Mesothelial cell of epicardium (in vitro differentiated cells): ENCODE results near the gene ENO1. TPM values are rescaled to one million over a fixed set of nuclear protein-coding genes. Genes with fewer than 3 reads are reported as not detected.
"Not testable (repeated sequence)": the region's sequence is repeated elsewhere in the genome, so short reads cannot be mapped to it uniquely, and the experiment has no call there.

Experiments used
- DNase-seq, 2 experiments: peaks; one replicate each; pipeline ENCODE4 v3.0.0; 2021; ENCODE audit warnings: low spot score in 2 of 2; ENCODE audit not compliant: unreplicated experiment in 2 of 2
- H3K27ac Mint-ChIP-seq: 2 replicates; pipeline ENCODE4 v1.8.0; 2021; ENCODE audit warnings: mixed read lengths
- H3K27me3 Mint-ChIP-seq: 2 replicates; pipeline ENCODE4 v1.8.0; 2021; ENCODE audit warnings: low read depth, mixed read lengths
- H3K36me3 Mint-ChIP-seq: 2 replicates; pipeline ENCODE4 v1.8.0; 2021; ENCODE audit warnings: mixed read lengths
- H3K4me1 Mint-ChIP-seq: 2 replicates; pipeline ENCODE4 v1.8.0; 2021; ENCODE audit warnings: mixed read lengths
- H3K4me3 Mint-ChIP-seq: 2 replicates; pipeline ENCODE4 v1.8.0; 2021; ENCODE audit warnings: mild to moderate bottlenecking, moderate library complexity, mixed read lengths
- H3K9me3 Mint-ChIP-seq: 2 replicates; pipeline ENCODE4 v1.8.0; 2021; ENCODE audit warnings: mixed read lengths
- CTCF ChIP-seq: fragments of 200-600 bp; sonication (generic); IDR thresholded peaks from one replicate; pipeline ENCODE4 v1.5.0; 2021; ENCODE audit warnings: antibody characterized with exemption; ENCODE audit not compliant: unreplicated experiment
- total RNA-seq: library from RNA; stranded (reverse); gene quantifications from 3 replicates; pipeline ENCODE4 v1.2.1, GENCODE V29; 2021

Gene ENO1
- total RNA-seq, 1 donor from 2014 or later, result 1,030 TPM

- peaks cover 19% of the 10 kb centered on the region for H3K4me1 Mint-ChIP-seq
- H3K36me3 Mint-ChIP-seq, result no peaks in the 10 kb centered on the region
- peak overlapping the region; percentile 92 for H3K27ac Mint-ChIP-seq
- no peaks in the 10 kb centered on the region for H3K27me3 Mint-ChIP-seq
- no peak for DNase-seq
- H3K4me3 Mint-ChIP-seq, result peak overlapping the region; percentile 20
- H3K9me3 Mint-ChIP-seq, result no peaks in the 10 kb centered on the region
- no peak for TF ChIP-seq CTCF
These were observed 11.7 kb upstream of the ENO1 start for GRCh38 chr1:8889925-8890785.

- peaks cover 18% of the 10 kb centered on the region for H3K4me1 Mint-ChIP-seq
- TF ChIP-seq CTCF, result no peak
- H3K4me3 Mint-ChIP-seq, result no peak overlapping the region
- H3K36me3 Mint-ChIP-seq, result no peaks in the 10 kb centered on the region
- peak overlapping the region; percentile 86 for H3K27ac Mint-ChIP-seq
- no peaks in the 10 kb centered on the region for H3K9me3 Mint-ChIP-seq
- H3K27me3 Mint-ChIP-seq, result no peaks in the 10 kb centered on the region
- no peak for DNase-seq
These were observed 10.8 kb upstream of the ENO1 start for GRCh38 chr1:8889103-8889846.

- H3K9me3 Mint-ChIP-seq, result no peaks in the 10 kb centered on the region
- no peaks in the 10 kb centered on the region for H3K27me3 Mint-ChIP-seq
- no peaks in the 10 kb centered on the region for H3K36me3 Mint-ChIP-seq
- no peak overlapping the region for H3K27ac Mint-ChIP-seq
- no peak overlapping the region for H3K4me3 Mint-ChIP-seq
- TF ChIP-seq CTCF, result no peak
- DNase-seq, result no peak
- H3K4me1 Mint-ChIP-seq, result peaks cover 18% of the 10 kb centered on the region
These were observed 8.1 kb upstream of the ENO1 start for GRCh38 chr1:8886589-8886988.

- peaks cover 18% of the 10 kb centered on the region for H3K4me1 Mint-ChIP-seq
- H3K9me3 Mint-ChIP-seq, H3K4me3 Mint-ChIP-seq, H3K36me3 Mint-ChIP-seq, DNase-seq, H3K27me3 Mint-ChIP-seq: not testable (repeated sequence)
- H3K27ac Mint-ChIP-seq, result peak overlapping the region; percentile 16
These were observed 7.6 kb upstream of the ENO1 start for GRCh38 chr1:8886031-8886524.

GRCh38 chr1:8884105-8884504, 5.6 kb upstream of the ENO1 start:
- H3K27me3 Mint-ChIP-seq, H3K27ac Mint-ChIP-seq, H3K9me3 Mint-ChIP-seq, H3K4me3 Mint-ChIP-seq, H3K36me3 Mint-ChIP-seq, DNase-seq: not testable (repeated sequence)
- H3K4me1 Mint-ChIP-seq, result peaks cover 21% of the 10 kb centered on the region

GRCh38 chr1:8883491-8883890, 5.0 kb upstream of the ENO1 start:
- Mint-ChIP-seq H3K4me3 (no peak overlapping the region), H3K27me3 (no peaks in the 10 kb centered on the region), H3K36me3 (no peaks in the 10 kb centered on the region), H3K27ac (no peak overlapping the region), H3K4me1 (peaks cover 21% of the 10 kb centered on the region), H3K9me3 (no peaks in the 10 kb centered on the region)
- DNase-seq, result no peak
- no peak for TF ChIP-seq CTCF
